Measurements from ENCODE around the gene KIF26A.

KIF26A gene

DNA sequence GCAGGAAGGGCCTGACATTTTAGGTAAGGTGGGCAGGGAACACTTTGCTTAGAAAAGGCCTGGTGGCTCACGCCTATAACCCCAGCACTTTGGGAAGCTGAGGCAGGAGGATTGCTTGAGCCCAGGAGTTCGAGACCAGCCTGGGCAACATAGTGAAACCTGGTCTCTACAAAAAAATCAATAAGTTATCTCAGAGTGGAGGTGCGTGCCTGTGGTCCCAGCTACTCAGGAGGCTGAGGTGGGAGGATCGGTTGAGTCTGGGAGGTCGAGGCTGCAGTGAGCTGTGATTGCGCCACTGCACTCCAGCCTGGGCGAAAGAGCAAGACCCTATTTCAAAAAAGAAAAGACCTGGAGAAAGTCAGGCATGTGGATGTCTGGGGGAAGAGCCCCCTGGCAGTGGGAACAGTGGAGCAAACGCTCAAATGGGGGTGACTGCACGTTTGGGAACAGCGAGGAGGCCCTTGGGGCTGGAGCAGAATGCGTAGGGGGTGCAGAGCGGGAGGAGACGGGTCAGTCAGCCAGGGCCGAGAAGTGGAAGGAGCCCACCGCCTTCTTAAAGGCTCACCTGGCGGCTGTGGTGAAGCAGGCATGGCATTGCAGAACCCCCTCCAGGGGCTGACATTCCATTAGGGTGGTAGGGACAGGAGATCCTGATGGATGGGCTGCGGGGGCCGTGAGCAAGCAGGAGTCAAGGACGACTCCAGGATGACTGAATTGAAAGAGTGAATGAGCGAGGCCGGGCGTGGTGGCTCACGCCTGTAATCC lies 6.2 kb upstream of the KIF26A start:
- DNase-seq (ENCODE audit: low read depth), result no peak

DNA sequence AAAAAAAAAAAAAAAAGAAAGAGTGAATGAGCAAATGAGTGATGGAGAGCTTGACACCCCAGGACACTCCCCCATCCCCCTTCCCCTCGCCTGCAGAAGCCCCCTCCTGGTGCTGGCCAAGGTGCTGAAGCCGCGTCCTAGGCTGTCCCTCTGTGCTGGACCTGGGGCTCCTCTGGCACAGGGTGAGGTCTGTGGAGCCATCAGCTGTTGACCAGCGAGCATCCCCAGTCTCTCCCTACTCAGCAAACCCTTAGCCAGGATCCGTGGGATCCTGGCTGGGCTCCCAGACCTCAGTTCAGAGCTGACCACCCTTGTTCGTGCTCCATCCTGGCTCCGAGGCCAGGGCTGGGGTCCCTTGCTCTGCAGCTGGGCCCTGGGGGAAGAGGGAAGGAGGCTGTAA lies 5.4 kb upstream of the KIF26A start:
- DNase-seq (ENCODE audit: low read depth), result no peak

DNA sequence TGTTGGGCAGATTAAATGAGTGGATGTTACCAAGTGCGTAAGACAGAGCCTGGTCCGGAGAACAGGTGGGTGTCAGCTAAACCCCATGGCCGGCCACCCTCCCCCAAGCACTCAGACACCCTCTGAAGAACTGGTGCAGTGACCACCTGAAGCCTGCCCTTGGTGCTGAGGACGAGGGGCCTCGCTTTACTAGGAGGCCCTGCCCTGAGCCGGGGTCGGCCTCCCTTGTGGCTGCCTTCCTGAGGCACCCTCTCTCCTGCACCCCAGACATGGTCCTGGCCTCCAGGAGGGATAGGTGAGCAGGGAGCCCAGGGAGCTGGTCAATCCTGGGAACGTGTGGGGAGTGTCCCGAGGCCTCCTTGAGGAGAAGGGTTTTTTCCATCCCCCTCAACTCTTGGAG lies 4.9 kb upstream of the KIF26A start:
- DNase-seq (ENCODE audit: low read depth), result no peak

DNA sequence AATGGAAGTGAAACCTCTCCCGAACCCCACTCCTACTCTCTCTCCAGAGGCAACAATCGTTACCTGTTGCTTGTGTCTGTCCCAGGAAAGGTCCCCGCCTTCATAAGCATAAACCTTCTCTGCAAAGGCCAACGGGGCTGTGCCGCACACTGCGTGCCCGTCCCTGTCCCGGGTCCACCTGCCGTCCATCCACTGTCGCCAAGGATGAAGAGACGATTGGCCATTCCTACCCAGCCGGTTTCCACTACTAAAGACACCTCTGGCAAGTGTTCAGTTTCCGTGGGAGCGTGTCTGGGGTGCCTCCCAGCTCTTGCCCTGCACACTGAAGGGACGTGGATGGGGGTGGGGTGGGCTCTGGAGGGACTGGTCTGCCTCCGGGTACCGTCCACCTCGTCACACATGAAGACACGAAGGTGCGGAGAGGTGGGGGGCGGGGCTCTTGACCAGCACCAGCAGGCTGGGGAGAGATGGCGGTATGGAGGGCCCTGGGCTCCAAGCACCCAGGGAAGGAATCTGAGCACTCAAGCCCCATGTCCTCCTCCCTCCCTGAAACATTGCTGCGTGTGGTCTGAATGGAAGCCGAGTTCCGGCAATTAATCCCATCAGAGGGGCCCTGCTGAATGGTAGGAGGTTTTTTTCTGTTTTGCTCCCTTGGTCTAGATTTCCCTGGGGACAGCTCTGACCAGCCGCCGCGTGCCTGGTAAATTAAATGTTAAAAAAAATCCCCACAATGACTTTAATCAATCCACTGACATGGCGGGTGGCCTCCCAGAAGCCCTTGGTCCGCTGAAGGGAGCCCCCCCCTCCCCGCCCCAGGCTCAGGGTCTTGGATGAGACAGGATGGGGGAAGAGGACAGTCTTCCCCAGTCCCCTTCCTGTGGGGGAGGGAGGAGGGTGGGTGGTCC lies 4.1 kb upstream of the KIF26A start:
- DNase-seq (ENCODE audit: low read depth), result no peak

DNA sequence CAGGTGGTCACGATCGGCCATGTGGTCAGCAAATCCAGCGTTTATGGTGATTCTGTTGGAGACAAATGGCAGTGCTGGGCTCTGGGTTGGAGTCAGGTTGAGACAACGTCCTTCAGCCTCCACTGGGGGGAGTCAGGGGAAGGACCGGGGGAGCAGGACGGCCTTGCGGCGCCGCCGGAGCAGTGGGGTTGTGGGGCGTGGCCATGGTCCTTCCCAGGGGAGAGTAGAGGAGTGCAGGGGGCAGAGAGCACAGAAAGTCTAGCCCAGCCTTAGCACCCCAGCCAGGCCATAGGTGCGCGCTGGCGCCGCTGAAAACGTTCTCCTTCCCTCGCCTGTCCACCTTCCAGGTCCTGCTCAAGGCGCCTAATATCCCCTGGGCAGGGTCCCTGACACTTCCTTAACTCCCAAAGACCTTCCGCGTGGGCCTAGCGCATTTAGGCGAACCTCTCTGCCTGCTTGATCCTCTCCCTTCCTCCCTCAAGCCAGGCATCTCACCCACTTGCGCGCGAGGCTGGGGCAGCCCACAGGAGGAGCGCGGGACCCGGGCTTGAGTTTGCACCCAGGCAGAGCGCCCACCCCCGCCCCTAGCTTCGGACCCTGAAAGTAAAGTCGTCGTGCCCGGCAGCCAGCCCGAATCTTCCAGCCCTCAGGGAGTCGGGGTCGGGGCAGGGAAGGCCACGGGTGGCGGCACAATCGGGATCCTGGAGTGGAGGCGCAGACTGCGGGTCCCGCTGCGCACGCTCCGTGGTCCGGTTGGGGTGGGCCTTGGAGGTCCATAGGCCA lies 3.1 kb upstream of the KIF26A start:
- DNase-seq (ENCODE audit: low read depth), result no peak

DNA sequence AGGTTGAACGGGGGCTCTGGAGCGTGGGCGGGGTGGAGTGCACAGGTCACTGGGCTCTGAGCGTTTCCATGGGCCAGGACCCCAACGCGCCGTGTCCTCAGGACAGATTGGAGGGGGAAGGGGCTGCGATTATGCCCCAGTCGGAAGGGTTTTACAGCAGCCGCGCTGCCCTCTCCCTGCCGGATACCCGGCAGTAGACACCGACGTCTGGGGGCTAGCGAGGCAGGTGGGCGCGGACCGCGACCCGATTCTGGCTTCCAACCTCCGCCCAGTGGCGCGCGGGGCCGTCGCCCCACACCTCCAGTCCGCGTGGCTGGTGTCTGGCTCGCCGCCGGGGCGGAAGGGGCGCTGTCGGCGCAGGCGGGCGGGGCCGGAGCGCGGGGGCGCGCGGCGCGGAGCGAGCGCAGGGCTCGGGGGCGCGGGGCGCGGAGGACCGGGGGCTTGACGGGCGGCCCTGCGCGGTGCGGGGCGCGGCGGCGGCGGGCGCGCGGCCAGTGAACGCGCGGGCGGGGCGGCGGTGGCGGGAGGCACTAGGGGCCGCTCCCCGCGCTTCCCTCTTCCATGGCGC lies 2.4 kb upstream of the KIF26A start:
- no peak for DNase-seq (ENCODE audit: low read depth)

DNA sequence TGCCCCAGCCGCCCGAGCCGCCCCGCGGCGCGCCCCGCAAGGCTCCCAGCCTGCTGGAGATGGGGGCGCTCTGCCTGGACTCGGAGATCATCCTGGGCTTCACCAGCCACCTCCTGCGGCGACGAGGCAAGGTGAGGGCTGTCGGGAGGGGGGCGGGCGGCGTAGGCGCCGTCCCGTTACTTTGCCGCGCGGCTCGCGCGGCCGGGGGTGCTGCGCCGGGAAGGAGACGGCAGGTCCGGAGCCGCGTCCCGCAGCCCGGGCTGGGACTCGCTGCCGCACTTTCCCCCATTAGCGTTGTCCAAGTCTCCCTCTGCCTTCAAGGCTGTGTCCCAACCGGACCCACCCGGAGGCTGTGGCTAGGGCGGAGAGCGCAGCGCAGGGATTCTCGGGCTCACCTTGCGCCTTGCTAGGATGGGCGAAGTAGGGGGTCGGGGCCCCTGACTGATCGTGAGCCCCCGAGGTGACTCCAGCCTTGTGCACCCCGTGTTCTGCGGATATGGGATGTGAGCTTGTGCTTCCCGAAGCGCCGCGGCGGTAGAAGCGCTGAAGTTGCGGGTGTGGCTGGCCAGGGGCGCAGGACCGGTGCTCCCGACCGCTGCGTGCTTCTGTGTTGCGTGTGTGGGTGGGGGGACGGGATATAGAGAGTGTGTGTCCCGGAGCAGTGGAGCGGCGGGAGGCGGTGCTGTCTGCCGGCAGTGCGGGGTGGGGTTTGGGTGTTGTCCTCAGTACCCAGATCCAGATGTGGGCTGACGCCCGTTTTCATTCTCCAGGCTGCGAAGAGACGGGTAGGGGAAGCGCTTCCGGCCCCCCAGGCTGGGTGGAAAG lies 1.7 kb upstream of the KIF26A start:
- DNase-seq (ENCODE audit: low read depth), result no peak

DNA sequence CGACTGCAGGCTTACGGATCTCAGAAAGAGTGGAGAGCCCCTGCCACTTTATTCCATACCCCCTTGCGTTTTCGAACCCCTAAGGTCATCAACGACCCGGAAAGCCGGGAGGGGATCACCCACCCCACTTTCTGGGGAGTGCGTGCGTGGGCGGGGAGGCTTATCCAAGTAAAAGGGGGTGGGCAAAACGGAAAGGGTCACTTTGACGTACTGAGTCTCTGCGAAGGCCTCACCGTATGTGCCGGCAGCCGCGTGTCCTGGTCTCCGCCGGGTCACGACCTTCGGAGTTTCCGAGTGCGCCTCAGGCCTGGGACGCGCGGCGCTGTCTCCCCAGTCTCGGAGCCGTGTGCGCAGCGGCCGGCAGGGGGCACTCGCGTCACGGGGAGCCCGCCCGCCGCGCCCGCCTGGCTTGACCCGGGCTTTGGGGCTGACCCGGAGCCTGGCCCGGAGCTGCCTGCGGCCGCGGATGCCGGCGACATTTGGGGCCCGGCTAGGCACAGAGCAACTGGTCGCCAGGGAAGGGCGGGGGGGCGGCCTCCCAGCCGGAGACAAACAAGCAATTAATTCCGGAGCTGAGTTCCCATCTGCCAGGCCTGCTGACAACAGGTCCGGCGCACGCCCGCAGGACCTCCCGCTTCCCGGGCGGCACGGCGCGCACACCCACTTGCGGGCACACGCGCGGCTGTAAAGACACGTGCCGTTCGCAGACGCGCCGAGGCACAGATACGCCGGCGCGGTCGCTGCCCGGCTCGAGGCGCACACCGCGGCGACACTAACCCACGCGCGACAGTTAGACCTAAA lies 890 bp upstream of the KIF26A start:
- DNase-seq (ENCODE audit: low read depth), result peak; percentile 64

DNA sequence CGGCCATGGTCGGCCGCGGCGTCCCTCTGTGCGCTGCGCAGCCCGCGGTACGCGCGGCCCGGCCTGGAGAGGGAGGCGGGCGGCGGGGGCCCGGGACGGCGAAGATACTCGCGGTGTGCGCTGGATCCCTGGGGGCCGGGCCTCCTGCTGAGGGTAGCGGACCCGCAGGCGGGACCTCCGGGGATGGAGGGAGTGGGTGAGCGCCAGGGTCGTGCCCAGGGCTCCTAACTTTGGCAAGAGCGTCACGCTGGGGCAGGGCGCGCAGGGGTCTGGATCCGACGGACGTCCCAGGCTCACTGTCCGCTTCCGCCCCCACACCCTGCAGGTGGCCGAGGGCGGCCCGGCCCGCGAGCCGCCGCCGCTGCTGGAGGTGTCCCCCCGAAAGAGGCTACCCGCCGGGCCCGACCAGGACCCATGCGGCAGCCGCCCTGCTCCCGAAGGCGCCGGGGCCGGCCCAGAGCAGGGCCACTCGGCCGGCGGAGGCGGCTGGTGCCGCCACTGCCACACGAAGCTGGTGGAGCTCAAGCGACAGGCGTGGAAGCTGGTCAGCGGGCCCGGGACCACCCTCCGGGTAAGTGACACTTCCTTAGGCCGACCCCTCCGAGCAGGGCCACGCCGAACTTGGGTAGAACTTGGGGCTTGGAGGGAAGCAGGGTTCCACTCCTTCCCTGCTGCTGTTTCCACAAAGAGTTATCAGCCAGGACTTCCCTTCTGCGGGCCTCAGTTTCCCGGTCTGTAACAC lies 502 bp downstream of the KIF26A start:
- DNase-seq (ENCODE audit: low read depth), result no peak

DNA sequence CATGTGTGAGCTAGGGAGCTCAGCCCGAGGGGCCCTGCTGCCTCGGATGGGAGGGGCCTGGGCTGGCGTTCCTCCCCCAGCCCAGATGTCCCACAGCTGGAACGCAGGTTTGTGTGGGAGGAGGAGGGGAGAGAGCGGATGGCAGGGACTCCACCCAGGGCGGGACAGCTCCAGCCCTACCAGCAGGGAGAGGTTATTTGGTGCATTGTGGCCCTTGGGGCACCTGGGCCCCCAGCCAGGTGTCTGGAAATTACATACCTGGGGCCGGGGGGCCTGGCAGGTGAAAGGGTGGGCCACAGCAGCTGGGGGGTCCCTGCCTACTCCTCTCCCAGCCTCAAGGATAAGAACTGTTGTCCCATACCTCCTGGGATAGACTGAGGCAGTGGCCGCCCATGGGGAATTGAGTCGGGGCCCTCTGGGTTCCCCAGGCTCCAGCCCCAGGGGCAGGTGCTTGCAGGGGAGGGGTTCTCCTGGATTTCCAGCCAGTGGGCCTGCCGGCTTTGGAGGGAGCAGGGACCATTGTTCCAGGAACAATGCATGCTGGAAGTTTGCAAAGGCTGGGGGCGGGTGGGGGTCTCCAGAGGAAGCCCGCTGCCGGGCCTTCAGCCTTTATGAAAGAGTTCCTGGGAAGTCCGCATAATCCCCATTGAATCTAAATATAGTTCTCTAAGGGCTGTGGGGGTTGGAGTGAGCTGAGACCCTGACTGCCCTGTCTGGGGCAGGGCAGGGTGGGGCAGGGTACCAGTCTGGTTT lies 1.2 kb downstream of the KIF26A start:
- no peak for DNase-seq (ENCODE audit: low read depth)

DNA sequence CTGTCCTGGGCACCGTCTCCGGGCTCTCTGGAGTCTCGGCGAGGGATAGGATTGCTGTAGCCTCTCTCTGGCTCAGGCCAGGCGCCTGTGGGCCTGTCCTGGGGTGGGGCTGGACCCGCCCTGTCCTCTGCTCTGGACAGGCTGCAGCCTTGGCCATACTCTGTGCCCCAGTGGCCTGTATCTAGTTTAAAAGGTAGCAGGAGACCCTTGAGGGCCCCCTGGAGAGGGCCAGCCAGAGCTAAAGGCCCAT lies 1.8 kb downstream of the KIF26A start:
- DNase-seq (ENCODE audit: low read depth), result no peak

DNA sequence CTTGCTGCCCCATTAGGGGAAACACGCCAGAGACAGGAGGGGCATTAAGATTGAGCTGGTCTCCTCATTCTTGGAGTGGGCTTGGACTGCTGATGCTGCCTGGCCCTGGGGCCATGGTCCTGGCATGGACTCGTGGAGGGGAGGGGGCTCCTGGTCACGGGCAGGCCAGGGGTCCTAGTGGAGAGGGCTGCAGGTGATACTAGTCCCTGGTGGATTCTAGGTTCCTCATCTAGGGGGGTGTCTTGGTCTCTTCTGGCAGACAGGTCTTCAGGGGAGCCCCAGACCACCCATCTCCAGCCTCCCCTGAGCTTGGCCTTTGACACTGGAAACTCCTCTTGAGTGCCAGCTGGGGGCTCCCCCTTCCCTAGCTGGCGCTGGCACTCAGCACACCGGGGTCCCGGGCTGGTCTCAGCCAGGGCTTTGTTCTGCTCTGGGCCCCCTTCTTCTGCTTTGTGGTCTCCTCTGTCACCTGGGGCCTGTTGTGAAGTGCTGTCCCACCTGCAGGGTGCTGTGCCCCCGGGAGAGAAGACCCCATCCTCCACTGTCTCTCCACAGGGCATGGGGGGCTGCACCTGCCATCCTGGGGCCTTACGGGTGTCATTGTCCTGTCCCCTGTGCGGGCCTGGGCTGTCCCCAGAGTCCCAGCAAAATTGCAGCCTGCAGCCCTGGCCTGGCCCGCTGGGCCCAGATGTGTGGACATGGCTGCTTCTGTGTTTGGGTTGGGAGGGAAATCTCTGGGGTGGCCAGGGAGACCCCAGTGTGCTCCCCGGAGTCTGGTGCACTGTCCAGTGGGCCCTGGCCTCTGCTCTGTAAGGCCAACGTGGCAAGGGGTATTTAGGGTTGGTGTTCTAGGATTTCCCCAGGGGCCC lies 2.3 kb downstream of the KIF26A start:
- no peak for DNase-seq (ENCODE audit: low read depth)

DNA sequence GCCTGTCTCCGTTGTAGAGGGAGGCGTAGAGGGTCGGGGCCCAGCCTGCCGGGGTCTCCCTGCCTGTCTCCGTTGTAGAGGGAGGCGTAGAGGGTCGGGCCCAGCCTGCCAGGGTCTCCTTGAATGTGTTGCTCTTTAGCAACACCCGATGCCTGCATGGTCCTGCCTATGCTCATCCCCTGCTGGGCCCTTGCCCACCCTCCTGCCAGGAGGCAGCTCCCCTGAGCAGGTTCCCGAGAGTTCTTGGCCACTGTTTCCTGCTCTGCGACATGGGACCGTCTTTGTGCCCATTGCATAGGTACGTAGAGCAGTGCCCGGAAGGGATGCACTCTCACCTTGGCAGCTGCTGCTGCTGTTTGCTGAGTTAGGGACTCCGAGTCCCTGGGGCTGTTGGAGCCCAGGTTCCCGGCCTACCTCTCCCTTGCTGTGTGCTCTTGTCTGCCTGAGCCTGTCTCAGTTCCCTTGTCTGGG lies 3.3 kb downstream of the KIF26A start:
- DNase-seq (ENCODE audit: low read depth), result no peak

DNA sequence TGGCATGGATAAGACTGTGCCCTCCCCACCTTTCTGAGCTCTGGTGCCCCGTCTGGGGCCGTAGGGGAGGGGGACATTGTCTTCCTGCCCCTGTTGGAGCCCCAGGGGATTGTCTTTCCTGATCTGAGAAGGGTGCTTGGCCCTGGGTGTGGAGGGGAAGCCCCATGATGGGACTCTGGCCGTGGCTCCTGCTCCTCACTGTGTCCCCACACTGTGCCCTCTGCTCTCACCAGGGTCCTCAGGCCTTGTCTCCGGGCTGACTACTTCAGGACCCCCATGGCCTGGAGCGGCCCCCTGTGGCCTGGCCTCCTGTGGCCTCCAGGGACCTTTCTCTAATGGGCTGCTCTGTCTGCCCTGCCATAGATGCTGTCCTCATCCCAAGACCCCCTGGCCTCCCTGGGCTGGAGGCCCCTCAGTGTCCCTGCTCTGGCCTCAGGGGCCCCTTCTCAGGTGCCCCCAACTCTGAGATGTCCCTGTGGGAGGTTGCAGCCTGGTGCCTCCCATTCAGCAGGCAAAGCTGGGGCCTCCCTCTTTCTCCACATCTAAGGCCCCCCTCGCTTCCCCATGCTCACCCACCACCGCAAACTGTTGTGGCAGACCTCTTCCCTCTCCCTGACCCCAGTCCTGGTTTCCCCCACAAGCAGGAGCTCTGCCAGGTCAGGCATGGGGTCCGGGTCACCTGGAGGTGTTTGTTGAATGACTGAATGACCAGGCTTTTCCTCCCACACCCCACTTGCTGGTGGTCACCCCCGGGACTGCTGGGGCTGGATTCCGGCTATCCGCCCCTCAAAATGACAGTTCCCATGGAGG lies 4.0 kb downstream of the KIF26A start:
- no peak for DNase-seq (ENCODE audit: low read depth)

DNA sequence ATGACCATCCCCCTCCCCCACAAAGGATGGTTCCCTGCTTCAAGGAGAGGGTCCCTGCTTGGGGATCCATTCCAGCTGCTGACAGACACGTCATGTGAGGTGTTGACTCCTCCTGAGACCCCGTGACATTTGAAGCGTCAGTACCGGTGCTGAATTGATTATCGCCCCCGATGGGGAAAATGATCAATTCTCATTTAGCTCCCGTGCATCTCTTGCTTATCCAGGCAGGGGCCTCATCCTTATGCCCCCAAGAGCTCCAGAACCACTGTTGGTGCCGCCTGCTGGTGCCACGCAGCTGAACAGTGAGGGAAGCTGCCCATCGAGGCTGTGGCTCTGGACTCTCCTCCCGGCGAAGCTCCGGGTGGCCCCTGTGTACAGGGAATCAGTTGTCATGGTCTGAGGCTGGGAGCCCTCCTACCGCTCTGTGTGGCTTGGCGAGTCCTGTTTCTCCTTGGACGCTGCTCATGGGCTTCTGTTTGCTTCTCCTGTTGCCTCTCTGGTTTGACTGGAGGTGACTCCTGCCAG lies 4.6 kb downstream of the KIF26A start:
- no peak for DNase-seq (ENCODE audit: low read depth)

DNA sequence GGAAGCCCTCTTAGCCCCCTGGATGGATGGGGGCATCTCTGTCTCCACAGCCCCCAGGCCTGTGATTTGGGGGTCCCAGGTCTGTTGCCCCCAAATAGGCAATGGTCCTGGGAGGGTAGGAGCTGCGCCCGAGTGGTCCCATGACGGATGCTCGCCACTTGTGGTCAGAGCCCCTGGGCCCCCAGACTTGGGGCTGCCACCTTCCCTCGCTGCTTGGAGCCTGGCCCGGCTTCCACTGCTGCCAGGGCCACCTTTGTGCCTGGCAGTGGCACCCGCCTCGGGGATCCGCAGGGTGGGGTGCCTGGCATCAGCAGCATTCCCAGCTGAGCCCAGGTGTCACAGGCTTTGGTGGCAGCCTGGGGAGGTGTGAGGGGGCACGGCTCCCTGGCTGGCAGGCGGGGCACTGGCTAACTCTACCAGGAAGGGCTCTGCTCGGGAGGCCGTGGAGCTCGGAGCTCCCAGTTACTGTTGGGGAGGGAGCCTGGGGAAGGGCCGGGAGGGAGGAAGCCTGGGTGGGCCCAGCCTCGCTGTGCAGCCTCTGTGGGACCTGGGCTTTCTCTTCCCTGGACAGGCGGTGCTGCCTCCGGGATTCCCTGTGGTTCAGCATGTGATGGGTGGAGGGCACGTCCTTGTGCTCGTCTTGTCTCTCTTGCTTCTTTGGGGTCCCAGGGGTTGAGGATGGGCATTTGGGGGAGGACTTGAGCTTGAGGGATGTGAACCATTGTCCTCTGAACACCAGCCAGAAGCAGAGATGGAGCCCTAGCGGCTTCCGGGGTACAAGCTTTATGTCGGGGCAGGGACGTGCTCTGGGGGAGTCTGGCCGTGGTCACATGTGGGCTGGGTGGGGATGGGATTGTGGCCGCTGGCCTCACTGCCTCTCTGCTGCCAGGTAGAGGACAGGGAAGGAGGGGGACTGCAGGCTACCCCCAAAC lies 5.4 kb downstream of the KIF26A start:
- DNase-seq (ENCODE audit: low read depth), result no peak
